NB4 (cell line): Measurements from ENCODE around the gene ZNF181.

Experiments used
- DNase-seq: peaks from one replicate; pipeline ENCODE4 v3.0.0; 2010; ENCODE audit warnings: low read depth
- H3K4me3 ChIP-seq: one replicate; pipeline ENCODE4 v1.5.1; 2011; ENCODE audit warnings: mild to moderate bottlenecking, low read depth, low read length, moderate library complexity
- CTCF ChIP-seq: IDR thresholded peaks from one replicate; pipeline ENCODE4 v1.5.1; 2012; ENCODE audit warnings: low read depth, low read length
- MYC ChIP-seq: IDR thresholded peaks from 2 replicates; pipeline ENCODE4 v1.6.1; 2011; ENCODE audit warnings: low read depth, low read length
- POLR2A ChIP-seq: IDR thresholded peaks from 2 replicates; pipeline ENCODE4 v1.6.1; 2011; ENCODE audit warnings: mild to moderate bottlenecking; ENCODE audit not compliant: insufficient read length; ENCODE audit errors: extremely low read depth
- TF ChIP-seq, protein P1 (sequence below): IDR thresholded peaks from 2 replicates; pipeline ENCODE4 v1.6.1; 2011; ENCODE audit warnings: low read depth, low read length

ZNF181 gene

DNA sequence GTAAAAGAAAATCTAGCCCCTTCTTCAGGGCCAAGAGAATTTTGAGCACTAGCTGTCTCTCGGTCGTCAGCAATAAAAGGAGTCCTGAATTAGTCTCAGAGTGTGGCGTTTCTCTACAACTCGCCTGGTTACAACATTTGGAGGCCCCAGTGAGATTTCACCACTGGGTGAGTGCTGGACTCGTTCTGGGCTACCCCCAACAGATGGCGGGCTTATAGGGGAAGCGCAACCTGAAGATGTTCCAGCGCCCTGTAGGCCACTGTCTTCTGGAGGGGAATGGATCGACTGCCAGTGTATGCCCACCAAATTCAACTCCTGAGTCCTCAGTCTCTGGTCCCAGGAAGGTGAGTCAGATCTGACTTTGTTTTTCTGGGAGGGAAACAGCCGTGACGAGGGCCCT lies 11.7 kb upstream of the ZNF181 start:
- TF ChIP-seq POLR2A: no peak
- TF ChIP-seq, protein P1, sequence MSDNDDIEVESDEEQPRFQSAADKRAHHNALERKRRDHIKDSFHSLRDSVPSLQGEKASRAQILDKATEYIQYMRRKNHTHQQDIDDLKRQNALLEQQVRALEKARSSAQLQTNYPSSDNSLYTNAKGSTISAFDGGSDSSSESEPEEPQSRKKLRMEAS: no peak
- TF ChIP-seq MYC: no peak
- no peak for TF ChIP-seq CTCF
- no peak for DNase-seq

GRCh38 chr19:34725400-34725799 lies 8.6 kb upstream of the ZNF181 start:
- H3K4me3 ChIP-seq: no peak overlapping the region
- DNase-seq: no peak
- TF ChIP-seq, protein P1: no peak
- no peak for TF ChIP-seq POLR2A
- TF ChIP-seq MYC: no peak
- no peak for TF ChIP-seq CTCF

More for the DNA sequence above, 11.7 kb upstream of the ZNF181 start:
- no peak overlapping the region for H3K4me3 ChIP-seq

- no peak for DNase-seq
- H3K4me3 ChIP-seq: no peak overlapping the region
- no peak for TF ChIP-seq POLR2A
- TF ChIP-seq MYC: no peak
- no peak for TF ChIP-seq CTCF
- TF ChIP-seq, protein P1: no peak
Observed at GRCh38 chr19:34731019-34731829, 2.8 kb upstream of the ZNF181 start.

DNA sequence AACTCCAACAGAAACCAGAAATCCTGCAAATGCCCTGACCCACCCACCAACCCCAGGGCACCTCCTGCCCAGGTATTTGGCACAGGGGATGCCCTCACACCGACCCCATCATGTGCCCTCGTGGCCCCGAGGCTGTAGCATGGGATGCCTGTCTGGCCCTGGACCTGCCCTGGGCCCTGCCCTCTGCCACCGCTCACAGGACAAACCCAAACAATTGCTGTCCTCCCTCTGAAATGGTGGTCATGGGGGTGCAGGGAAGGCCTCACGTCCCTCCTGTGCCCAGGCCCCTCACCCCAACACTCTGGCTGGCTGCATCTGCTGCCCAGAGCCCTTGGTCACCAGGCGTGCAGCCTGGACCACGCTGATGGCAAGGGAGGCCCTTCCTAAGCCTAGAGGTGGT lies 2.1 kb upstream of the ZNF181 start:
- no peak overlapping the region for H3K4me3 ChIP-seq
- no peak for DNase-seq
- TF ChIP-seq CTCF (no peak), MYC (no peak), POLR2A (no peak)
- TF ChIP-seq, protein P1: no peak

- H3K4me3 ChIP-seq: peak overlapping the region; percentile 77
- peak; percentile 8 for DNase-seq
- no peak for TF ChIP-seq MYC
- TF ChIP-seq, protein P1: no peak
- no peak for TF ChIP-seq CTCF
- TF ChIP-seq POLR2A: no peak
Observed at GRCh38 chr19:34732612-34733211, 1.3 kb upstream of the ZNF181 start.
